Dermis blood vessel endothelial cell (primary cell): ENCODE results near the gene SKI. TPM values are rescaled to one million over a fixed set of nuclear protein-coding genes. Genes with fewer than 3 reads are reported as not detected.
"Not testable (repeated sequence)": the region's sequence is repeated elsewhere in the genome, so short reads cannot be mapped to it uniquely, and the experiment has no call there.

Experiments used
- DNase-seq: peaks from one replicate; pipeline ENCODE4 v3.0.0; 2010
- total RNA-seq: library from RNA; depleted of rRNA; stranded (reverse); fragments of >200 nt; gene quantifications from 2 replicates; pipeline ENCODE4 v1.2.3, GENCODE V29; 2014

SKI gene
- total RNA-seq, 1 donor from 2014 or later: 26.7 TPM

DNA sequence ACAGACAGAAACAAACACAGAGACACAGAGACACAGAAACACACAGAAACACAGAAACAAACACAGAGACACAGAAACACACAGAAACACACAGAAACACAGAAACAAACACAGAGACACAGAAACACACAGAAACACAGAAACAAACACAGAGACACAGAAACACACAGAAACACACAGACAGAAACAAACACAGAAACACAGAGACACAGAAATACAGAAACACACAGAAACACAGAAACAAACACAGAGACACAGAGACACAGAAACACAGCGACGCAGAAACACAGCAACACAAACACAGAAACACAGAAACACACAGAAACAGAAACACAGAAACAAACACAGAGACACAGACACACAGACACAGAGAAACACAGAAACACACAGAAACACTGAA lies 99.0 kb downstream of the SKI start:
- not testable (repeated sequence) for DNase-seq

GRCh38 chr1:2327841-2328240 lies 99.7 kb downstream of the SKI start:
- DNase-seq: no peak

GRCh38 chr1:2328676-2329455 lies 100.7 kb downstream of the SKI start:
- no peak for DNase-seq

GRCh38 chr1:2330035-2330434 lies 101.9 kb downstream of the SKI start:
- no peak for DNase-seq

DNA sequence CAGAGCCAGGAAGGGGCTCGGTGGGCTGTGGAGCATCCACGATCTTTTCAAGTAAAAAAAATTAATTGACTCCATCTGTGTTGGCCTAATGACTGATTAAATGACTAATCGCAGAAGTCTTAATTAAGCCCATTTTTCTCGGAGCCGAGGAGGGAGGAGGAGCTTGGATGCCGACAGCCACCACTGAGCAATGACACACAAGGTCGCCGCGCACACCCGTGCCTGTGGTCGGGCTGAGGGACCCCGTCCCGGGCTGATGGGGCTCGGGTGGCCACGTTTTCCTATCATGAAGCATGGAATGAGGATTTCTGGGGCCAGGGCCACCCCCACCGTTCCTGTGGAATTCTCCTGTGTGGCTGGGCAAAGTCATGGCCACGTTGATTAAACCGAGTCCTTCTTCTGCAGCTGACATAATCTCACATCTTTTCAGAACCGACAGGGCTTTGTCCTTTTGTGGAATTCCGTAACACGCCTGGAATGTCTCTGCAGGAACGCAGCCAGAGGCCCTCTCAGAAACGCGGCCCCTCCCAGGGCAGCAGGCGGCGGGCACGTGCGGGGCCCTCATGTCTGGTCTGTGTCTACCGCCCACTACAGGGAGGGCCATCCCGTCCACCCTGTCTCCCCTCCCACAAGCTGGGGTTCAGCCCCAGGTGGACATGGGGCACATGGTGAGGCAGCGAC lies 102.5 kb downstream of the SKI start:
- DNase-seq: no peak

DNA sequence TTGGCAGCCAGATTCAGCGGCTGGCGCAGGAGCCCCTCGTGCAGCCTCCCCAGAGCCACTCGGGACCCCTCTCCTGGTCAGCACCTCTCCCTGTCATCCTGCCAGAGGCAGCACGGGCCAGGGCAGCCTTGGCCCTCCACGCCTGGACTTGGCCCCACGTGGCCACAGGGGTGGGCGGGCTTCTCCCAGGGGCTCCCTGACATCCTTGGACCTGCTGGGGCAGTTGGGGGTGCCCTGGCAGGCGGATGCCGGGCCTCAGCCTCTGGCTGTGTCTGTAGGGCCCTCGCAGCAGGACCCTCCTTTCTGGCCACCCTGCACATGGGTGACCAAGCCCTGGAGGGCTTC lies 103.1 kb downstream of the SKI start:
- DNase-seq: no peak

DNA sequence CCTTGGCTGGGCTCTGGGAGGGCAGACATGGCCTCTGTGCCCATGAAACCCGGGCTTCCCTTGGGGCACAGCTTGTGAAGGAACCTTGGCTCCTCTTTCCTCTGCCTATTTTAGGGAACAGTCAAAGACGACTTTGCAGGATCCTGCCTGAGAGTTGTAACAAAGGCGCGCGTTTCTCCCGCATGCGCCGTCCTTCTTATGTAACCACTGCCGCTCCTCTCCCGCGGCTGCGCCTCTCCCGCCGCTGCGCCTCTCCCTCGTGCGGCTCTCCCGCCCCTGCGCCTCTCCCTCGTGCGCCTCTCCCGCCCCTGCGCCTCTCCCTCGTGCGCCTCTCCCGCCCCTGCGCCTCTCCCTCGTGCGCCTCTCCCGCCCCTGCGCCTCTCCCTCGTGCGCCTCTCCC lies 103.5 kb downstream of the SKI start:
- DNase-seq: not testable (repeated sequence)

GRCh38 chr1:2334366-2334765 lies 106.2 kb downstream of the SKI start:
- no peak for DNase-seq

GRCh38 chr1:2334883-2335534 lies 106.9 kb downstream of the SKI start:
- peak; percentile 40 for DNase-seq

GRCh38 chr1:2335721-2336455 lies 107.8 kb downstream of the SKI start:
- DNase-seq: no peak

GRCh38 chr1:2336499-2336898 lies 108.4 kb downstream of the SKI start:
- DNase-seq: no peak

- no peak for DNase-seq
Observed at GRCh38 chr1:2337081-2337480, 109.0 kb downstream of the SKI start.

DNA sequence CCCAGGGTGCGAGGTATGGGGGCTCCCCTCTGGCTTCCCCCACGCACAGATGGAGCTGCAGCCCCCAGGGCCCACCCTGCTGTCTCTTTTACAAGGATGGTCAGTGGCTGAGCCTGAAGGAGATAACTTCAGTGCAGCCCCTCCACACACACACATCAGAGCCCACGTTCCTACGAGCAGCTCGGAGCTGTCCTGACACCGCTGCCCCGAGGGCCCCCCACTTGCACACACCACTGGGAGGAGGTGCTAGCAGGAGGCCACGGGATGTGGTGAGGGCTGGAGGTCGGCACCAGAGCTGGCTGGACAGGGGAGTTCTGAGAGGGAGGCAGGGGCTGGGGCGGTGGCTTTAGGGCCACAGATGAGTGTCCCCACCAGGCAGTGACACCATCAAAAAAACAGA lies 109.4 kb downstream of the SKI start:
- no peak for DNase-seq

DNA sequence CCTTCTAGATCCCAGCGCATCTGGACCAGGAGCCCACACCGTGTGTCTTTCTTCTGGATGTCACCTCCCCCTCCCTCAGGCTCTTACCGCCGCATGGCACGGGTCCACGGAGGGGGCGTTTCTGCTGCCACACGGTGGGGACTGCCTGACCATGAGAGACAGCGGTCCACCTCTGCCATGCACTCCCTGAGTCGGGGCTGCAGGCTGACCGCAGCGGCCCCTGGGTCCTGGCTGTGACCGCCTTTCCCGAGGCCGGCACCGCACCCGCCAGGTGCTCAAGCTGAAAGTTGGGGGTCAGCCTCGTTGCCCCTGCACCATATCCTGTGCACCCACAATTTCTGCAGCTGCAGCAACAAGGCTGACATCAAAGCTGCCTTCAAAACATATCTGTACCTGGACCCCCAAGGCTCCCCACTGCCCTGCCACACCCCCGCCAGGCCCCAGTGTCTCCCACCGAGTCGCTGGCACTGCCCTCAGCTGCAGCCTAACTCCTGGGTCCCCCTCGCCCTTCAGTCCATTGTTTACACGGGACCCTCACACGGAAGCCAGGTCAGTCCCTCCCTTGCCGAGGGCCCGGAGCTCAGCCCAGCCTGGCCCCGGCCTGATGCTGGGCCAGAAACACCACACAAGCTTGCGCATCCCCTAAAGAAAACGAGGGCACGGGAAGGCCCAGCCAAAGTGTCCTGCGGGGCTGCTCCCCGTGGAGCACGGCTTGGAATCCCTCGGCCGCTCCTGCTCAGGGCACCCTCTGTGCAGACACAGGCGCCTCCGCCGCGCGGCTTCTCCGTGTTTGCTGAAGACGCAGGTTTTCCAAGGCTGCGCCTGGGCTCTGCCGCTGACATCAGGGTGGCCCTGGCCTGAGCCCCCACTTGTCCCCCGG lies 111.3 kb downstream of the SKI start:
- DNase-seq: no peak

DNA sequence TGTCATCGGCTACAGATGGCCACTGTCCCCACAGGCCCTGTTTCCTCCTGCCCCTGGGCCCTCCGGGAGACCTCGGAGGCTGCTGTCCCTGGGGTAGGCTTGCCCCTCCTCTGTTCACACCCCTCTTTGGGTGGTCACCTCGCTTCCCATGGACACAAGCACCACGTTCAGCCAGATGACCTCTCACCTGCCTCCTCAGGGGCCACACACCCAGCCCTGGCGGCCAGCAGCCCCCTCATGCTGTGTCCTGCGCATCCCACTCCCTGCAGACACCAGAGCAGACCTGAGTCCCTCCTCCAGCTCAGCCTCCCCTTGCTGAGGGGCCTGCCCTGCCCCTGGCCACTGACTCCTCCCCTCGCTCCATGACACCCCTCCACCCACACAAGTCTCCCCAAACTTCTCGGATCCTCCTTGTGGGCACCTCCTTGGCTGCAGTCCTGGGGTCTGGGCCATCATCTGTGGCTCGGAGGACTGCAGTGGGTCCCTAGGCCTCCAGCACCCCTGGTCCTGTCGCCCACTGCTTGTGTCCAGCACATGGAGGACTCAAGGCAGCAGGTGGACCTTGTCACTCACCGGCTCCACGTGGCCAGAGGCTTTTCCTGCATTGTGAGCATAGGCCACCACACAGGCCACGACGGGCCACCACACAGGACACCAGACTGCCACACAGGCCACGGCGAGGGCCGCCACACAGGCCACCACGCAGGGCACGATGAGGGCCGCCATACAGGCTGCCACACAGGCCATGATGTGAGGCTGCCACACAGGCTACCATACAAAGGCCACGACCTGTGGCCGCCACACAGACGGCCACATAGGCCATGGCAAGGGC lies 112.2 kb downstream of the SKI start:
- DNase-seq: no peak

DNA sequence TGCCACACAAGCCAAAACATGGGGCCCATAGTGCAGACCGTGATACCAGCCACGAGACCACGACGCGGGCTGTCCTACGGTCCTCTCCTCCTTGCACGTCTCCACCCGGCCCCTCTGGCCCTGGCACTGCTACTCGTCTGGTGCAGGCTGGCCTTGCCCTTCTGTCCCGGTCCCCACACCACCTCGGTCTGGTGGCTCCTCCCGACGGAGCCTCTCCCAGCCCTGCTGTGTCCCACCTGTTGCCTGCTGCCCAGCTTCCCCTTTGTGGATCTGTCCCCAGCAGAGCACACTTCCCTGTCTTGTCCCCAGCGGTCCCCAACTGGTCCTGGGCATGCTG lies 112.8 kb downstream of the SKI start:
- DNase-seq: no peak

- DNase-seq: no peak
Observed at GRCh38 chr1:2341706-2342383, 113.7 kb downstream of the SKI start.

- DNase-seq: no peak
Observed at GRCh38 chr1:2342384-2343022, 114.4 kb downstream of the SKI start.

GRCh38 chr1:2343023-2343935 lies 115.2 kb downstream of the SKI start:
- DNase-seq: no peak
